GM18907 (cell line): ENCODE results near the gene RAB40A.
"Not testable (repeated sequence)": the region's sequence is repeated elsewhere in the genome, so short reads cannot be mapped to it uniquely, and the experiment has no call there.

Source experiments
- ATAC-seq: cut with Tn5 transposase; IDR thresholded peaks from one replicate; pipeline ENCODE4 v1.9.1; 2021; ENCODE audit warnings: mild to moderate bottlenecking, moderate library complexity; ENCODE audit not compliant: unreplicated experiment

Gene RAB40A

DNA sequence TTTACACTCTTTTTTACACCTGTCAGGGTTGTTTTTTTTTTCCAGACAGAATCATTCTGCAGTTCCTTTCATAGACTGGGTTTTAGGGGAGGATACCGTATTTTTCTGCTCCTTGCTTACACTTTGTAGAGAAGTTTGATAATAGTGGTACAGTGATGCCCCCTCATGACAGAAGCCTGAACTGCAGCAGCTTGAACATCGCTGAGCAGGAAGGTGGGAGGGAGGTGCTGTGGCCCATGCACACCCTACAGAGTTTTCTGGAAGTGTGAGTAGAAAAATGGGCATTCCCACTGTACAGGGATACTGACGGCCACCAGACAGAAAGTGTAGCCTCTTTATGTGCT, 54.5 kb downstream of the RAB40A start:
- peak; percentile 81 for ATAC-seq

- ATAC-seq = peak; percentile 71
Measured at GRCh38 chrX:103464072-103464773, 55.1 kb downstream of the RAB40A start.

- ATAC-seq = no peak
Measured at GRCh38 chrX:103461156-103461555, 58.1 kb downstream of the RAB40A start.

DNA sequence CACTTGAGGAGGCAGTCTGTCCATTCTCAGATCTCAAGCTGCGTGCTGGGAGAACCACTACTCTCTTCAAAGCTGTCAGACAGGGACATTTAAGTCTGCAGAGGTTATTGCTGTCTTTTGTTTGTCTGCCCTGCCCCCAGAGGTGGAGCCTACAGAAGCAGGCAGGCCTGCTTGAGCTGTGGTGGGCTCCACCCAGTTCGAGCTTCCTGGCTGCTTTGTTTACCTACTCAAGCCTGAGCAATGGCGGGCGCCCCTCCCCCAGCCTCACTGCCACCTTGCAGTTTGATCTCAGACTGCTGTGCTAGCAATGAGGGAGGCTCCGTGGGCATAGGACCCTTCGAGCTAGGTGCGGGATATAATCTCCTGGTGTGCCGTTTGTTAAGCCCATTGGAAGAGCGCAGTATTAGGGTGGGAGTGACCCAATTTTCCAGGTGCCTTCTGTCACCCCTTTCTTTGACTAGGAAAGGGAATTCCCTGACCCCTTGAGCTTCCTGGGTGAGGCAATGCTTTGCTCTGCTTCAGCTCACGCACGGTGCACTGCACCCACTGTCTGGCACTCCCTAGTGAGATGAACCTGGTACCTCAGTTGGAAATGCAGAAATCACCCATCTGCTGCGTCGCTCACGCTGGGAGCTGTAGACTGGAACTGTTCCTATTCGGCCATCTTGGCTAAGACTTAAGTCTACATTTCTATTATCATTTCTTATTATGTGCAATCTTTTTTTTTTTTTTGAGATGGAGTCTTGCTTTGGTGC, 59.1 kb downstream of the RAB40A start:
- ATAC-seq = not testable (repeated sequence)

DNA sequence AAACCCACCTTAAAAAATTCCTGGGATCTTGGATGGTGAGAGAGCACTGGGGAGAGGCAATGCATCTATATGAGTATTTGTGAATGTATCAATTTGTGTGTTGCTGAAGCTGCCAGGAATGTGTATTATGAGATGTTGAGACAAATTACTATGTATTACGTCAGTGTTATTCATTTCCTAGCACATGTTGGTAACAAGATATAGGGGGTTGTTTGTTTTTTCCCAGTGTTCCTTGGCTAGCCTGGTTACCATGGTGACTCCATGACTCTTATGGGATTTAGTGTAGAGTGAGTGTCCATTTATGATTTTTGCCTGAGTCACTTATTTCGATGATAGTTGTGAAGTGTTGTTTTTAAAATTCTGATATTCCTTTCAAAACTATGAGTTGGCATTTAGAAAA, 65.6 kb downstream of the RAB40A start:
- ATAC-seq = no peak
